Anterior cingulate cortex (tissue), 58 donors: Measurements from ENCODE around the gene CNTNAP2.
A peak's percentile ranks its signal among the peaks of the same experiment; 100 is the strongest.

Experiments used
- DNase-seq, 58 donors: peaks; one replicate each; lab custom pipeline; 2025; lab: John Stamatoyannopoulos, UW

The CNTNAP2 gene

GRCh38 chr7:146411975-146412374 is 295.4 kb downstream of the CNTNAP2 start:
- DNase-seq: no peak

- DNase-seq: no peak
Measured at GRCh38 chr7:146412781-146413180, 296.2 kb downstream of the CNTNAP2 start.

GRCh38 chr7:146414373-146414772 is 297.8 kb downstream of the CNTNAP2 start:
- DNase-seq: no peak

GRCh38 chr7:146414937-146415336 is 298.3 kb downstream of the CNTNAP2 start:
- no peak for DNase-seq

GRCh38 chr7:146417176-146417575 is 300.6 kb downstream of the CNTNAP2 start:
- no peak for DNase-seq

- no peak for DNase-seq
Measured at GRCh38 chr7:146423446-146423845, 306.8 kb downstream of the CNTNAP2 start.

DNA sequence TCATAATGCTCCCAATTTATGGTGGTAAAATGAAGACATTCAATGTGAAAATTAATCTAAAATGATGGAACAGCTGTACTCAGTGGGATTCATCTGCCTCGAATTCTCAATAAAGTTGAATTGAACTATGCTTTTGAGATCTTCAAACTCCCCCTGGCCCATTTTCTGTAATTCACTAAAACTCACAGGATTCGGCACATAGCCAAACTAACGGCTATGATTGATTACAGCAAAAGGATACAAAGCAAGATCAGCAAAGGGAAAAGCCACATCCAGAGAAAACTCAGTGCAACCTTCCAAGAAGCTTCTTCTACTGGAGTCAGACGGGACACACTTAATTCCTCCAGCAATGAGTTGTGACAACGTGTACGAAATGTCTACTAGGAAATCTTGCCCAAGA is 307.5 kb downstream of the CNTNAP2 start:
- DNase-seq: no peak

DNA sequence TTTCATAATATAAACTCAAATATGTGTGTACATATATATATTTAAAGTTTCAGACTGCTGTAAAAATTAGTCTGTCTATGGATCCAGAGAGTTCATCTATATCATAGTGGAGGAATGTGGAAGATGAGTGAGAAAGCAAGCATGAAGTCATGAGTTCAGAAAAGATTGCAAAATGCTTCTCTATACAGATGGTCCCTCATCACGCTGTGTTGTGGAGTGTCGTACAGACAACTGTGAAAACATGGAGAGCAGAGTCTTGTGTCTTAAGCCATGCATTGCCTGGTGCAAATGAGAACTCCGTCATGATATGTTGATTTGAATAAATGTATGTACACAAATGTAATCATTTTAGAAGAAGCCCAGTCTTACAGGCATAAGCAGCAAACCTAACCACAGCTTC is 316.9 kb downstream of the CNTNAP2 start:
- no peak for DNase-seq

DNA sequence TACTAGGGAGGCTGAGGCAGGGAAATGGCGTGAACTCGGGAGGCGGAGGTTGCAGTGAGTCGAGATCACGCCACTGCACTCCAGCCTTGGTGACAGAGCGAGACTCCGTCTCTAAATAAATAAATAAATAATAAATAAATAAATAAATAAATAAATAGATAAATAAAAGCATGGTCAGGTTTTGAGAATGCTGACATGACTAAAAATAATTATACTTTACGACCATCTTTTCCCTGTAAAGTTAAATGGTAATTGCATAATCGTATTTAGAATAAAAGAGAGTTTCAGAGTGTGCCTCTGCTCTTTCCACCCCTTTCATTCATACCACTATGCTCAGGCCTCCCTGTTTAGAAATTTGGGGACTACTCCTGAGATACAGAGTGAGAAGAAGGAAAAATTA is 326.5 kb downstream of the CNTNAP2 start:
- DNase-seq: no peak

GRCh38 chr7:146449625-146450024 is 333.0 kb downstream of the CNTNAP2 start:
- no peak for DNase-seq

GRCh38 chr7:146455091-146455655 is 338.6 kb downstream of the CNTNAP2 start:
- DNase-seq: no peak

DNA sequence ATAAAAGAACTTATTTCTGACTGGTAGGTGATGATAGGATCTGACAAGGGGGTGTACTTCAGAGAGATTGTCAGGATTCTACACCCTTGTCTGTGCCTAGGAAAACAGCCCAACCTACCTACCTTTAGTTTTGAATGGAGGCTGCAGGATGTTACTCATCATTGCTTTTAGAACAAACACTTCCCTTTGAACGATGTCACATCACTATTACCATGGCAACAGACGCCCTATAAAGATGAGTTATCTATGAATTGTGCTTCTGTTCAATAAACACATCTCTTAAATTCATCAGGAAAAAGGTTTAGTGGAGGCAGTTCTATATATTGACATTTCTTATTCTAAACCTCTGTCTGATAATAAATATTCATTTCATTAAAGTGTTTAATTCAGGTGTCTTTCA is 362.4 kb downstream of the CNTNAP2 start:
- DNase-seq: no peak

GRCh38 chr7:146486519-146486918 is 369.9 kb downstream of the CNTNAP2 start:
- peak in 6 of 58 donors; percentile 4 to 52 (median 12) for DNase-seq

DNA sequence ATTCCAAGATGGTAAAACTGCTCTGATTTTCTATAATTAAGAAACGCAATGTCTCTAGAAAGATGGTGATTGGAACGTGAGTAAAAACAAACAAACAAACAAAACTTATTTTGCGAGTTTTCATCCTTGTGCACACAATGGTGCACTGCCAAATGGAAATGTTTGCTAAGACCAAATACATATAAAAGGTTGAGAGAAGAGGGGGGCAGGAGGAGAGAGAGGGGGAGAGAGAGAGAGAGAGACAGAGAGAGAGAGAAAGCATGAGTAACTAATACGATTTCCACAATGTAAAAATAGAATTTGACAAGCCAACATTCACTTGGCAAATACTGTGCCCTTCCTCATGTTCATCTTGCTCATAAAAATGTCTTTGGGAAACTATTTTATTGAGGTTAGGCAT is 375.4 kb downstream of the CNTNAP2 start:
- DNase-seq: no peak

- no peak for DNase-seq
Measured at GRCh38 chr7:146494952-146495596, 378.5 kb downstream of the CNTNAP2 start.

DNA sequence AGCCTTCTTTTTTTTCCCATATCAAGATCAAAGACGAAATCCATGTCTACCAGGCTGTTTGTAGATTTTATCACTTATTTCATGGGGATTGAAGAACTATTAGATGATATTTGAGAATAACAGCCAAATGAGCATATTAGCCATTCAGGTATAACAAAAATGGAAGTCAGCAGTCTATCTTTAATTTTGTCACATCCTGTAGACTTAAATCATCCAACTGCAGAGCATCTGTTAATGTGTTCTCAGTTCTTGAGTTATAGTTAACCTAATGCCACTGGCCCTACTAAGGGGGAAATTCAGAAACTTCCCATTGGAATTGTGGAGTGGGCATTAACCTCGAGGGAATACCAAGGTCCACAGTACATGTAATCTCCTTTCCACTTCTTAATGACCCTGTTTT is 380.1 kb downstream of the CNTNAP2 start:
- DNase-seq: no peak

- DNase-seq: no peak
Measured at GRCh38 chr7:146499970-146500369, 383.4 kb downstream of the CNTNAP2 start.

DNA sequence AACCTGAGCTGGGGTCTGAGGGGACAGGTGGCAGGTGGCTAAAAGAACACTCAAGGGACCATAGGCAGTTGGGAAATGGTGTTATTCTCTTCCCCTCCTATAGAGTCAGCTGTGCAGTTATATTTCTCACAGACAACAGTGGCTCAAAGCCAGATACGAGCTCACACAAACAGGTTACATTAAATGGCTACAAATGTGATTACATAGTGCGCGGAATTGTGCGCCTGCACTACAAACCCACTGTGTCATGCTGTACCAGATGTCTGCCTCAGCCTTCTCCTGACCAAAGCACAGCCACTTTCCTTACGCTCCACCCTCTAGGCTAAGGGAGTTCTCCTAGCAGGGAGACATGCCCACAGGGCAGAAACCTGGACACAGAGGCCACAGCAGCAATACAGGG is 387.2 kb downstream of the CNTNAP2 start:
- DNase-seq: no peak

DNA sequence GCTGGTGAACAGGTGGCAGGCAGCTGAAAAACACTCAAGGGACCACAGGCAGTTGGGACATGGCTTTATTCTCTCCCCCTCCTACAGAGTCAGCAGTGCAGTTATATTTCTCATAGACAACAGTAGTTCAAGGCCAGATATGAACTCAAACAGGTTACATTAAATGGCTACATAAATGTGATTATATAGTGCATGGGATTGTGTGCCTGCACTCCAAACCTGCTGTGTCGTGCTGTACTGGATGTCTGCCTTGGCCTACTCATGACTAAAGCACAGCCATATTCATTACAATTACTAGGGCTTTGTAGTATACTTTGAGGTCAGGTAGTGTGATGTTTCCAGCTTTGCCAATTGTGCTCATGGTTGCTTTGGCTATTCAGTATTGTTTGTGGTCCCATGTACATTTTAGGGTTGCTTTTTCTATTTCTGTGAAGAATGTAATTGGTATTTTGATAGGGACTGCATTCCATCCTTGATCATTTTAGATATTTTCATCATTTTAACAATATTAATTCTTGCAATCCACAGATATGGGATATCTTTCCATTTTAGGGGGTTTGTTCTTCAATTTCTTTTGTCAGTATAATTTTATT is 393.6 kb downstream of the CNTNAP2 start:
- DNase-seq: no peak

DNA sequence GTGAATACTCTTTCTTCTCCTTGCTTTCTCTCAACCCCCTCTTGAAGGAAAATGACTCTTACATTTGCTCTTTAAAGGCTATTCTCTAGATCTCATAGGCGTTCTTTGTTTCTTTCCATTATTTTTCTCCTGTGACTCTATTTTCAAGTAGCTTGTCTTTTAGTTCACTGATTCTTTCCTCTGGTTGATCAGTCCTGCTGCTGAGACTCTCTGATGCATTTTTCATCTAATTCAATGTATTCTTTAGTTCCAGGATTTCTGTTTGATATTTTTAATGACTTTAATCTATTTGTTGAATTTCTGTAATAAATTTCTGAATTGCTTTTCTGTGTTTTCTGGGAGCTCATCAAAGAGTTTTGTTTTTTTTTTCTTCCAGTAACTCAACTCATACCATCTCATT is 397.7 kb downstream of the CNTNAP2 start:
- DNase-seq: no peak

GRCh38 chr7:146528581-146528980 is 412.0 kb downstream of the CNTNAP2 start:
- DNase-seq: no peak

GRCh38 chr7:146539836-146540235 is 423.2 kb downstream of the CNTNAP2 start:
- DNase-seq: no peak
